ENCODE data around the gene REN. TPM values are rescaled to one million over a fixed set of nuclear protein-coding genes. Genes with fewer than 3 reads are reported as not detected.

Gene REN
- total and polyA plus RNA-seq, 2 of the 13 experiments (the other 11 are each of a cell fraction or from before 2014, with no cell fraction given) = not detected

DNA sequence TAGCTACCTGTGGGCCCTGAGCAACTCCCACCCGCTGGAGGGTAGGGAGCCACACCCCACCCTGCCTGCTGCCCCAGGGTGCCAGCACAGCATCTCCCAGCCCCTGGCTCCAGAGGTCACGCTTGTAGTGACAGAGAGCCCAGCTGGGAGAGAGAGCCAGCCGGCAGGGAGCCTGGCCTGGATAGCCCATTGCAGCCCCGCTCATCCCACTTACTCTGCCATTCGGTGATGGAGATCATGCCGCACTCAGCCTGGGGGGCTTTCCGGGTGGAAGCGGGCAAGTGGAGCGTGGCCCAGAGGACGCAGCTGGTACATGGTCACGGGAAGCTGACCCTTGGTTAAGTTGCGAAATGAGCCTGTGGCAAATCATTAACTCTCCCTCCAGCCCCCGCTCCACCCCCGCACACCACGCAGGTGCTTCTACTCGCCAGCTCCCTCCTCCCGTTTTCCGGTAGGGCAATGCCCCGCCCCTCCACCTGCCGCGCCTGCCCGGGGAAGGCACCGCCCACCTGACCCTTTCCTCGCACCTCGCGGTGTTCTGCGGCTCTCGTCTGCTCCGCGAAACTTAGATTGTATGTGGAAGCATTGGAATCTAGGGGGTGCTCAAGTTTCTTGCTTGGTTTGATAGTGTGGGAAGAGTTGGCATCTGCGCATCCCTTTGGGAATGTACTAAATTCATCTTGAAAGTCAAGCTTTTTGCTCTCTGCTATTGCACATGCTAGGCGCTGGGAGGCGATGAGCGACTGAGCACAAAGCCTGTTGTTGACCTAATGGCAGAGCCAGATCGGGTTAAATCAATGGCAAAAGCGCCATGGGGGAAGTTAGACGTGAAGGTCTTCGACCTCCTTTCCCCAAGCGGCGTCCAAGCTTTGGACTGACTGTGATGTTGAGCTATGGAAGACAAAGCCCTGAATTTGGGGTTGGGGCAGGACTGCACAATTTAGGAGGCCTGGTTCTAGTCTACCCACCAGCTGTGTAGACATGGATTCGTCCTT, 47.8 kb upstream of the REN start, which contains the start of gene GOLT1A (continued):
- TF ChIP-seq, protein P1, sequence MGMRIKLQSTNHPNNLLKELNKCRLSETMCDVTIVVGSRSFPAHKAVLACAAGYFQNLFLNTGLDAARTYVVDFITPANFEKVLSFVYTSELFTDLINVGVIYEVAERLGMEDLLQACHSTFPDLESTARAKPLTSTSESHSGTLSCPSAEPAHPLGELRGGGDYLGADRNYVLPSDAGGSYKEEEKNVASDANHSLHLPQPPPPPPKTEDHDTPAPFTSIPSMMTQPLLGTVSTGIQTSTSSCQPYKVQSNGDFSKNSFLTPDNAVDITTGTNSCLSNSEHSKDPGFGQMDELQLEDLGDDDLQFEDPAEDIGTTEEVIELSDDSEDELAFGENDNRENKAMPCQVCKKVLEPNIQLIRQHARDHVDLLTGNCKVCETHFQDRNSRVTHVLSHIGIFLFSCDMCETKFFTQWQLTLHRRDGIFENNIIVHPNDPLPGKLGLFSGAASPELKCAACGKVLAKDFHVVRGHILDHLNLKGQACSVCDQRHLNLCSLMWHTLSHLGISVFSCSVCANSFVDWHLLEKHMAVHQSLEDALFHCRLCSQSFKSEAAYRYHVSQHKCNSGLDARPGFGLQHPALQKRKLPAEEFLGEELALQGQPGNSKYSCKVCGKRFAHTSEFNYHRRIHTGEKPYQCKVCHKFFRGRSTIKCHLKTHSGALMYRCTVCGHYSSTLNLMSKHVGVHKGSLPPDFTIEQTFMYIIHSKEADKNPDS (CRISPR knock-in tag; IDR thresholded peaks at IDR 0.05) = 0 out of 2 replicates have a peak, but pooled peaks have one; percentile 17
- peak; percentile 92 for TF ChIP-seq SAP130 (CRISPR knock-in tag; IDR thresholded peaks at IDR 0.05; ENCODE audit: low read depth)
- peak; percentile 83 for TF ChIP-seq NR2F6 (IDR thresholded peaks at IDR 0.05)
- peak; percentile 91 for TF ChIP-seq NR2F6 (CRISPR knock-in tag; IDR thresholded peaks at IDR 0.05)
- peak; percentile 81 for TF ChIP-seq ZNF160 (CRISPR knock-in tag; IDR thresholded peaks at IDR 0.05)
- peak; percentile 69; the same call in 1 of the 2 replicates for TF ChIP-seq PRMT3 (CRISPR knock-in tag; IDR thresholded peaks at IDR 0.05; ENCODE audit: borderline replicate concordance, low read depth)
- peak; percentile 70; the same call in 1 of the 2 replicates for TF ChIP-seq DR1 (CRISPR knock-in tag; IDR thresholded peaks at IDR 0.05)
- TF ChIP-seq CENPT (CRISPR knock-in tag; IDR thresholded peaks at IDR 0.05; ENCODE audit: low read depth) = no peak
- TF ChIP-seq CEBPB (IDR thresholded peaks at IDR 0.05; ENCODE audit: borderline replicate concordance, low read depth, low read length) = peak; percentile 98
- TF ChIP-seq, protein P2, sequence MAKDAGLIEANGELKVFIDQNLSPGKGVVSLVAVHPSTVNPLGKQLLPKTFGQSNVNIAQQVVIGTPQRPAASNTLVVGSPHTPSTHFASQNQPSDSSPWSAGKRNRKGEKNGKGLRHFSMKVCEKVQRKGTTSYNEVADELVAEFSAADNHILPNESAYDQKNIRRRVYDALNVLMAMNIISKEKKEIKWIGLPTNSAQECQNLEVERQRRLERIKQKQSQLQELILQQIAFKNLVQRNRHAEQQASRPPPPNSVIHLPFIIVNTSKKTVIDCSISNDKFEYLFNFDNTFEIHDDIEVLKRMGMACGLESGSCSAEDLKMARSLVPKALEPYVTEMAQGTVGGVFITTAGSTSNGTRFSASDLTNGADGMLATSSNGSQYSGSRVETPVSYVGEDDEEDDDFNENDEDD (CRISPR knock-in tag; IDR thresholded peaks at IDR 0.05; ENCODE audit: borderline replicate concordance) = peak; percentile 96
- no peak; the same call in 1 of the 2 replicates for TF ChIP-seq ATF7-NPFF (CRISPR knock-in tag; IDR thresholded peaks at IDR 0.05; ENCODE audit: low read depth)
- no peak for TF ChIP-seq HNRNPK (IDR thresholded peaks at IDR 0.05; ENCODE audit: low read depth, low read length, poor library complexity, severe bottlenecking)
- no peak for TF ChIP-seq MATR3 (CRISPR knock-in tag; IDR thresholded peaks at IDR 0.05)
- TF ChIP-seq ZNF543 (CRISPR knock-in tag; IDR thresholded peaks at IDR 0.05) = peak; percentile 88; the same call in 1 of the 2 replicates
- TF ChIP-seq ZNF432 (CRISPR knock-in tag; IDR thresholded peaks at IDR 0.05; ENCODE audit: borderline replicate concordance) = no peak
- peak; percentile 83; the same call in 1 of the 2 replicates for TF ChIP-seq SALL2 (CRISPR knock-in tag; IDR thresholded peaks at IDR 0.05)
- TF ChIP-seq TBP (CRISPR knock-in tag; IDR thresholded peaks at IDR 0.05) = no peak
- TF ChIP-seq SOX13 (IDR thresholded peaks at IDR 0.05) = no peak
- TF ChIP-seq SOX13 (CRISPR knock-in tag; conservative IDR thresholded peaks at IDR 0.05 in 1 of 2, IDR thresholded peaks at IDR 0.05 in 1 of 2) = no peak; a peak in 1 of 4 replicates
- no peak; the same call in 1 of the 2 replicates for TF ChIP-seq JUNB (CRISPR knock-in tag; IDR thresholded peaks at IDR 0.05; ENCODE audit: borderline replicate concordance)
- TF ChIP-seq POLR2AphosphoS5 (IDR thresholded peaks at IDR 0.05; ENCODE audit: low read depth, low read length) = peak; percentile 79
- TF ChIP-seq TAF15 (IDR thresholded peaks at IDR 0.05; ENCODE audit: low read depth, low read length, poor library complexity, severe bottlenecking) = no peak
- peak; percentile 84 for TF ChIP-seq STAG1 (CRISPR knock-in tag; IDR thresholded peaks at IDR 0.05)
- peak; percentile 68 for TF ChIP-seq ZSCAN29 (CRISPR knock-in tag; conservative IDR thresholded peaks at IDR 0.05)
- 0 out of 2 replicates have a peak, but pooled peaks have one; percentile 6 for TF ChIP-seq THYN1 (CRISPR knock-in tag; IDR thresholded peaks at IDR 0.05; ENCODE audit: borderline replicate concordance, low read depth)
- 0 out of 2 replicates have a peak, but pooled peaks have one; percentile 53 for TF ChIP-seq ERF (CRISPR knock-in tag; IDR thresholded peaks at IDR 0.05)
- TF ChIP-seq MYC (CRISPR knock-in tag; IDR thresholded peaks at IDR 0.05; ENCODE audit: borderline replicate concordance) = peak; percentile 72; the same call in 1 of the 2 replicates

Measured in HepG2 (cell line).